ENCODE measurements around the gene ZNF407. TPM values are rescaled to one million over a fixed set of nuclear protein-coding genes. Genes with fewer than 3 reads are reported as not detected.
A peak's percentile ranks its signal among the peaks of the same experiment; 100 is the strongest.

The ZNF407 gene
- total and polyA plus RNA-seq, 2 donors from 2014 or later, result 2.5 to 17.8 TPM

DNA sequence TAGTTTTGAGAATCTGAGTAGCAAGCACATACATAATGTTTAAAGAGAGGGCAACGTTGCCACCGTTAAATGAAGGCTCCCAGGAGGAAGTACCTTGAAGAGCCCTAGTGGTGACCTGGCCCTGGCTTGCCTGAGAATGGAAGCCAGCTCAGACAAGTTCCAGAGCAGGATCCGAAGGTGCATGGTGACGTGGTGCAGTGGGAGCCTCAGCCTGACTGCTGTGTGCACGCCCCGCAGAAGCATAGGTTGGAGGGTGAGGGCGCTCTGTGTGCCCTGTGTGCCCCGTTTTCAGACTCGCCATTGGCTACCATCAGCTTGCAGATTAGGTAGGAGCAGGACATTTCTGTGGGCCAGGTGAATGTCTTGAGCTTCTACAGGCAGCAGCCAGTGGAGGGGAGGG lies 68.2 kb downstream of the ZNF407 start:
- intact Hi-C loops (cut with DNase I), result no loop called here
- peaks cover 0 to 3% (median 0%) of the 10 kb centered on the region in 3 donors for H3K36me3 ChIP-seq (ENCODE audit: control insufficient read depth in 2 of 3, insufficient read depth in 3 of 3, low read length in 3 of 3)
- TF ChIP-seq, protein P1, sequence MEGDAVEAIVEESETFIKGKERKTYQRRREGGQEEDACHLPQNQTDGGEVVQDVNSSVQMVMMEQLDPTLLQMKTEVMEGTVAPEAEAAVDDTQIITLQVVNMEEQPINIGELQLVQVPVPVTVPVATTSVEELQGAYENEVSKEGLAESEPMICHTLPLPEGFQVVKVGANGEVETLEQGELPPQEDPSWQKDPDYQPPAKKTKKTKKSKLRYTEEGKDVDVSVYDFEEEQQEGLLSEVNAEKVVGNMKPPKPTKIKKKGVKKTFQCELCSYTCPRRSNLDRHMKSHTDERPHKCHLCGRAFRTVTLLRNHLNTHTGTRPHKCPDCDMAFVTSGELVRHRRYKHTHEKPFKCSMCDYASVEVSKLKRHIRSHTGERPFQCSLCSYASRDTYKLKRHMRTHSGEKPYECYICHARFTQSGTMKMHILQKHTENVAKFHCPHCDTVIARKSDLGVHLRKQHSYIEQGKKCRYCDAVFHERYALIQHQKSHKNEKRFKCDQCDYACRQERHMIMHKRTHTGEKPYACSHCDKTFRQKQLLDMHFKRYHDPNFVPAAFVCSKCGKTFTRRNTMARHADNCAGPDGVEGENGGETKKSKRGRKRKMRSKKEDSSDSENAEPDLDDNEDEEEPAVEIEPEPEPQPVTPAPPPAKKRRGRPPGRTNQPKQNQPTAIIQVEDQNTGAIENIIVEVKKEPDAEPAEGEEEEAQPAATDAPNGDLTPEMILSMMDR (IDR thresholded peaks at IDR 0.05; ENCODE audit: borderline replicate concordance, extremely low read depth, insufficient read depth), result no peak
- H3K9me3 ChIP-seq (ENCODE audit: control insufficient read depth in 2 of 3, insufficient read depth in 1 of 3, low read length in 3 of 3), result no peaks in the 10 kb centered on the region
- no peak overlapping the region for H3K9ac ChIP-seq (ENCODE audit: low read length in 3 of 3)
- H3K4me1 ChIP-seq (ENCODE audit: control insufficient read depth in 2 of 3, insufficient read depth in 2 of 3, low read depth in 1 of 3, low read length in 3 of 3), result no peaks in the 10 kb centered on the region
- H3K4me3 ChIP-seq (ENCODE audit: low read length in 3 of 3), result no peak overlapping the region
- H3K27me3 ChIP-seq (ENCODE audit: control insufficient read depth, insufficient read depth, low read length), result no peaks in the 10 kb centered on the region
- DNase-seq, result no peak
- FAIRE-seq, result no peak
- no peak overlapping the region for H3K27ac ChIP-seq (ENCODE audit: low read depth in 2 of 2, low read length in 2 of 2)

DNA sequence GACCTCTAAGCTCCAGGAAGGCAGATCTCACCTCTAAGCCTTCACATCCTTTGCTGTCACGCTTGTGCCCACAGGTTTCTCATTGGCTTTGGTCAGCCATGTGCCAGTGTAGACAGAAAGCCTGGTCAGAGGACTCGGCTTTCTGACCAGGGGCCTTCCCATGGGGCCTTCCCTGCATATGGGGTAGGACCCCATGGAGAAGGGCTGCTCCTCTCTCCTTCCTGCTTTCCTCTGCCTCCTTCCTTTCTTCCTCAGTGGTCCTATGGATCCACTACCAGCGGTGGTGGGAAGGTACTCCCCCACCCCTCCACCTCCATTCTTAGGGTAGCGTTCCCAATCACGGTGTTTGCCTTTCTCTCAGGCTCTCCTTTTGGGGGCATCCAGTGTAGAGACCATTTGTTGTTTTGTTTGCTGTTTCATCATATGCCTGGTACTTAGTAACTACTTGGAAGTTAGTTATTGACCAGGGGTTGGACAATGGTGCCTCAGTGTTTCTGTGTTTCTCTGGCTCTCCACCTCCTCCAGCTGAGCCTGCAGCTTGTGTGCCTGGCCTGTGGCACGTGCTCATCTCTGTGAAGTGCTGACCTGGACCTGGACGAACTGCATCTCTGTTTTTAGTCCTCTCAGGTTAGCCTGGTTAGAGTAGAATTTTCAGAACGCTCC lies 71.6 kb downstream of the ZNF407 start:
- H3K27me3 ChIP-seq (ENCODE audit: control insufficient read depth, insufficient read depth, low read length), result no peaks in the 10 kb centered on the region
- no peaks in the 10 kb centered on the region for H3K36me3 ChIP-seq (ENCODE audit: control insufficient read depth in 2 of 3, insufficient read depth in 3 of 3, low read length in 3 of 3)
- intact Hi-C loops (cut with DNase I), result no loop called here
- H3K4me1 ChIP-seq (ENCODE audit: control insufficient read depth in 2 of 3, insufficient read depth in 2 of 3, low read depth in 1 of 3, low read length in 3 of 3), result no peaks in the 10 kb centered on the region
- H3K27ac ChIP-seq (ENCODE audit: low read depth in 2 of 2, low read length in 2 of 2), result no peak overlapping the region
- no peak overlapping the region for H3K9ac ChIP-seq (ENCODE audit: low read length in 3 of 3)
- TF ChIP-seq, protein P1 (IDR thresholded peaks at IDR 0.05; ENCODE audit: borderline replicate concordance, extremely low read depth, insufficient read depth), result no peak
- DNase-seq (peak in 1 of 5 donors; percentile 14), FAIRE-seq (no peak)
- H3K4me3 ChIP-seq (ENCODE audit: low read length in 3 of 3), result no peak overlapping the region
- no peaks in the 10 kb centered on the region for H3K9me3 ChIP-seq (ENCODE audit: control insufficient read depth in 2 of 3, insufficient read depth in 1 of 3, low read length in 3 of 3)

DNA sequence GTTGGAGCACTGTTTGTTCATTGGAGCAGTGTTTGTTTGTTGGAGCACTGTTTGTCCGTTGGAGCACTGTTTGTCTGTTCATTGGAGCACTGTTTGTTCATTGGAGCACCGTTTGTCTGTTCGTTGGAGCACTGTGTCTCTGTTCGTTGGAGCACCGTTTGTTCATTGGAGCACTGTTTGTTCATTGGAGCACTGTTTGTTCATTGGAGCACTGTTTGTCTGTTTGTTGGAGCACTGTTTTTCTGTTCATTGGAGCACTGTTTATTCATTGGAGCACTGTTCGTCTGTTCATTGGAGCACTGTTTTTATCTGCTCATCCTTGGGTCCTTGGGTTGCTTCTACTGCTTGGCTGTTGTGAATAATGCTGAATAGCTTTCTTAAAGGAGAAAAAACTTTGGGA lies 74.7 kb downstream of the ZNF407 start:
- H3K9ac ChIP-seq (ENCODE audit: low read length in 3 of 3), result no peak overlapping the region
- TF ChIP-seq, protein P1 (IDR thresholded peaks at IDR 0.05; ENCODE audit: borderline replicate concordance, extremely low read depth, insufficient read depth), result no peak
- H3K27ac ChIP-seq (ENCODE audit: low read depth in 2 of 2, low read length in 2 of 2), result no peak overlapping the region
- intact Hi-C loops (cut with DNase I), result no loop called here
- no peaks in the 10 kb centered on the region for H3K36me3 ChIP-seq (ENCODE audit: control insufficient read depth in 2 of 3, insufficient read depth in 3 of 3, low read length in 3 of 3)
- no peaks in the 10 kb centered on the region for H3K4me1 ChIP-seq (ENCODE audit: control insufficient read depth in 2 of 3, insufficient read depth in 2 of 3, low read depth in 1 of 3, low read length in 3 of 3)
- H3K27me3 ChIP-seq (ENCODE audit: control insufficient read depth, insufficient read depth, low read length), result no peaks in the 10 kb centered on the region
- FAIRE-seq, result no peak
- DNase-seq, result no peak
- no peak overlapping the region for H3K4me3 ChIP-seq (ENCODE audit: low read length in 3 of 3)
- no peaks in the 10 kb centered on the region for H3K9me3 ChIP-seq (ENCODE audit: control insufficient read depth in 2 of 3, insufficient read depth in 1 of 3, low read length in 3 of 3)

DNA sequence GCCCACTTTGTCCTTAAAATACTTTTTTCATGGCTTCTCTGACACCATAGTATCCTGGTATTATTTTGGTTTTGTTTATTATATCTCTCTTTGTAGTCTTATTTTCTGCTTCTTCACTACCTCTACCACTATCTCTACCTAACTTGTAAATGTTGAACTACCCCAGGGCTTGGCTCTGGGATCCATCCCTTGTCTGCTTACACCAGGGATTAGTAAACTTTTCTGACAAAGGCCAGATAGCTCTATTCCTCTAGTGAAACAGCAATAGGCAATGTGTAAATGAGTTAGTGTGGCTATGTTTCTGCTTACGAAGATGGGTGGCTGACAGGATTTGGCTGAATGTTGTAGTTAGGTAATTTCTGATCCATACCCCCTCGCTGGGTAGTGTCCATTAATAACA lies 76.8 kb downstream of the ZNF407 start:
- Histone ChIP-seq H3K36me3 (ENCODE audit: control insufficient read depth in 2 of 3, insufficient read depth in 3 of 3, low read length in 3 of 3) (no peaks in the 10 kb centered on the region), H3K4me1 (ENCODE audit: control insufficient read depth in 2 of 3, insufficient read depth in 2 of 3, low read depth in 1 of 3, low read length in 3 of 3) (no peaks in the 10 kb centered on the region), H3K27me3 (ENCODE audit: control insufficient read depth, insufficient read depth, low read length) (no peaks in the 10 kb centered on the region), H3K4me3 (ENCODE audit: low read length in 3 of 3) (no peak overlapping the region), H3K27ac (ENCODE audit: low read depth in 2 of 2, low read length in 2 of 2) (no peak overlapping the region), H3K9ac (ENCODE audit: low read length in 3 of 3) (no peak overlapping the region), H3K9me3 (ENCODE audit: control insufficient read depth in 2 of 3, insufficient read depth in 1 of 3, low read length in 3 of 3) (no peaks in the 10 kb centered on the region)
- FAIRE-seq, result no peak
- DNase-seq, result no peak
- intact Hi-C loops (cut with DNase I), result no loop called here
- TF ChIP-seq, protein P1 (IDR thresholded peaks at IDR 0.05; ENCODE audit: borderline replicate concordance, extremely low read depth, insufficient read depth), result no peak
